ENCODE measurements around the gene U2SURP.

The U2SURP gene

GRCh38 chr3:143001369-143002082, at the start of gene U2SURP:
TSS of gene U2SURP (plus strand) at chr3:143001570. CDS start at chr3:143001629, 59 bp downstream.
- H3K9me3 ChIP-seq (ENCODE audit: low read depth, low read length) = no peaks in the 10 kb centered on the region
- H3K36me3 ChIP-seq (ENCODE audit: insufficient read depth, low read length) = peaks cover 8% of the 10 kb centered on the region; the same call in 1 of the 2 replicates
- H3K9ac ChIP-seq (ENCODE audit: insufficient read length) = peak within 1 kb of the TSS; percentile 95
- TF ChIP-seq FOXP2 (optimal IDR thresholded peaks at IDR 0.05; ENCODE audit: control extremely low read depth, extremely low read length, insufficient read depth) (no peak), POLR2AphosphoS5 (IDR thresholded peaks at IDR 0.05; ENCODE audit: borderline replicate concordance, low read depth, low read length) (peak; percentile 99)
- H3K27ac ChIP-seq = peak within 1 kb of the TSS; percentile 87
- peak within 1 kb of the TSS; percentile 87 for H3K4me3 ChIP-seq
- DNase-seq (ENCODE audit: low read depth, low spot score) = peak; percentile 94

GRCh38 chr3:142951794-142952193, 49.6 kb upstream of the U2SURP start:
- Histone ChIP-seq H3K36me3 (ENCODE audit: insufficient read depth, low read length) (no peaks in the 10 kb centered on the region), H3K9ac (ENCODE audit: insufficient read length) (no peak overlapping the region), H3K4me3 (no peak overlapping the region), H3K27ac (no peak overlapping the region), H3K9me3 (ENCODE audit: low read depth, low read length) (no peaks in the 10 kb centered on the region)
- TF ChIP-seq POLR2AphosphoS5 (IDR thresholded peaks at IDR 0.05; ENCODE audit: borderline replicate concordance, low read depth, low read length) (no peak), FOXP2 (optimal IDR thresholded peaks at IDR 0.05; ENCODE audit: control extremely low read depth, extremely low read length, insufficient read depth) (no peak), EZH2 (IDR thresholded peaks at IDR 0.05) (no peak)
- DNase-seq (ENCODE audit: low read depth, low spot score) = no peak

GRCh38 chr3:142952272-142953193, 48.8 kb upstream of the U2SURP start:
- H3K27ac ChIP-seq = no peak overlapping the region
- DNase-seq (ENCODE audit: low read depth, low spot score) = no peak
- H3K9me3 ChIP-seq (ENCODE audit: low read depth, low read length) = no peaks in the 10 kb centered on the region
- H3K36me3 ChIP-seq (ENCODE audit: insufficient read depth, low read length) = no peaks in the 10 kb centered on the region
- H3K4me3 ChIP-seq = no peak overlapping the region
- H3K9ac ChIP-seq (ENCODE audit: insufficient read length) = no peak overlapping the region
- no peak for TF ChIP-seq POLR2AphosphoS5 (IDR thresholded peaks at IDR 0.05; ENCODE audit: borderline replicate concordance, low read depth, low read length)
- TF ChIP-seq EZH2 (IDR thresholded peaks at IDR 0.05) = no peak
- TF ChIP-seq FOXP2 (optimal IDR thresholded peaks at IDR 0.05; ENCODE audit: control extremely low read depth, extremely low read length, insufficient read depth) = no peak

GRCh38 chr3:142953443-142953842, 47.9 kb upstream of the U2SURP start:
- Histone ChIP-seq H3K9ac (ENCODE audit: insufficient read length) (no peak overlapping the region), H3K36me3 (ENCODE audit: insufficient read depth, low read length) (no peaks in the 10 kb centered on the region), H3K9me3 (ENCODE audit: low read depth, low read length) (no peaks in the 10 kb centered on the region), H3K27ac (no peak overlapping the region), H3K4me3 (no peak overlapping the region)
- no peak for DNase-seq (ENCODE audit: low read depth, low spot score)
- TF ChIP-seq FOXP2 (optimal IDR thresholded peaks at IDR 0.05; ENCODE audit: control extremely low read depth, extremely low read length, insufficient read depth) (no peak), EZH2 (IDR thresholded peaks at IDR 0.05) (no peak), POLR2AphosphoS5 (IDR thresholded peaks at IDR 0.05; ENCODE audit: borderline replicate concordance, low read depth, low read length) (no peak)

- TF ChIP-seq FOXP2 (optimal IDR thresholded peaks at IDR 0.05; ENCODE audit: control extremely low read depth, extremely low read length, insufficient read depth) (no peak), POLR2AphosphoS5 (IDR thresholded peaks at IDR 0.05; ENCODE audit: borderline replicate concordance, low read depth, low read length) (no peak), EZH2 (IDR thresholded peaks at IDR 0.05) (no peak)
Observed at GRCh38 chr3:142958707-142959106, 42.7 kb upstream of the U2SURP start.

DNA sequence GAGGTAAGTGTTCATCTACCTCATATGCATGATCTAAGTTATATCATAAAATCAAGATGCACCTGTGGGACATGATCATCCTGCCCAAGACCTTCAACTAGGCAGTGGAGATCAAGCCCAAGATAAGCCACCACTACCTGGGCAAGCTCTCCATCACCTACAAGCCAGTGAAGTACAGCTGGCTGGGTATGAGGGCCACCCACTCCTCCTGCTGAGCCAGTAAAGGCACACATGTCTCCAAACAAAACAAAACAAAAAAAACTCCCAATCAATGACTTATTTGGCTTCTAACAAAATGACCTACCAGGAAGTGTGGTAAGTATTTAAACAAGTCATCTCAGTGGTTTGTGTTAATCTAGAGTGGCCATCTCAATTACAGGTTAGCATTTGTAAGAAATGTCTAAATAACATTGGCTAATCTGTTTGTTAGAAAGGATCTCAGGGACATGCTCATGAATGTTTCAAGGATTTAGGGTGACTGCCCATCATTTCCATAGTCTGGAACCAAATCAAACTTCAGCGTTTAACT, 41.0 kb upstream of the U2SURP start:
- Histone ChIP-seq H3K9ac (ENCODE audit: insufficient read length) (no peak overlapping the region), H3K4me3 (no peak overlapping the region), H3K27ac (no peak overlapping the region), H3K9me3 (ENCODE audit: low read depth, low read length) (no peaks in the 10 kb centered on the region), H3K36me3 (ENCODE audit: insufficient read depth, low read length) (no peaks in the 10 kb centered on the region)
- DNase-seq (ENCODE audit: low read depth, low spot score) = no peak
- no peak for TF ChIP-seq EZH2 (IDR thresholded peaks at IDR 0.05)
- no peak for TF ChIP-seq FOXP2 (optimal IDR thresholded peaks at IDR 0.05; ENCODE audit: control extremely low read depth, extremely low read length, insufficient read depth)
- TF ChIP-seq POLR2AphosphoS5 (IDR thresholded peaks at IDR 0.05; ENCODE audit: borderline replicate concordance, low read depth, low read length) = no peak

More at GRCh38 chr3:142958707-142959106, 42.7 kb upstream of the U2SURP start:
- no peak for DNase-seq (ENCODE audit: low read depth, low spot score)
- Histone ChIP-seq H3K9ac (ENCODE audit: insufficient read length) (no peak overlapping the region), H3K4me3 (no peak overlapping the region), H3K9me3 (ENCODE audit: low read depth, low read length) (no peaks in the 10 kb centered on the region), H3K27ac (no peak overlapping the region), H3K36me3 (ENCODE audit: insufficient read depth, low read length) (no peaks in the 10 kb centered on the region)

GRCh38 chr3:142961539-142961938, 39.8 kb upstream of the U2SURP start:
- H3K9me3 ChIP-seq (ENCODE audit: low read depth, low read length) = no peaks in the 10 kb centered on the region
- H3K27ac ChIP-seq = no peak overlapping the region
- no peak overlapping the region for H3K9ac ChIP-seq (ENCODE audit: insufficient read length)
- H3K36me3 ChIP-seq (ENCODE audit: insufficient read depth, low read length) = no peaks in the 10 kb centered on the region
- H3K4me3 ChIP-seq = no peak overlapping the region
- no peak for DNase-seq (ENCODE audit: low read depth, low spot score)
- TF ChIP-seq EZH2 (IDR thresholded peaks at IDR 0.05) (no peak), FOXP2 (optimal IDR thresholded peaks at IDR 0.05; ENCODE audit: control extremely low read depth, extremely low read length, insufficient read depth) (no peak), POLR2AphosphoS5 (IDR thresholded peaks at IDR 0.05; ENCODE audit: borderline replicate concordance, low read depth, low read length) (no peak)

DNA sequence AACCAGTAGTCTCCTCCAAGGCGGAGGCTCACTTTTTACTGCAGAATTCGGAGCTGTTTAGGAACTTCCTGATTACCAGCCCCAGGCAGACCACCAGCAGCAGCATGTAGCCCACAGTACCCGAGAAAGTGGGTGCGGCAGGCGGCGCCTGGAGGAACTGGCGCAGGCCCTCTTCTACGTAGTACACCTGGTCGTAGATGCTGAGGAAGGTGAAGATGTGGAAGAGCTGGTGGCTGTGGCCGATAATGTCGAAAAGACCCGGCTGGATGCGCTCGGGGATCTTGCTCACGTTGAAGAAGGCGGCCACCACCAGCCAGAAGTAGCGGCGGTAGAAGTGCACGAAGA, 39.2 kb upstream of the U2SURP start:
- DNase-seq (ENCODE audit: low read depth, low spot score) = no peak
- Histone ChIP-seq H3K4me3 (no peak overlapping the region), H3K36me3 (ENCODE audit: insufficient read depth, low read length) (no peaks in the 10 kb centered on the region), H3K9me3 (ENCODE audit: low read depth, low read length) (no peaks in the 10 kb centered on the region), H3K27ac (no peak overlapping the region), H3K9ac (ENCODE audit: insufficient read length) (no peak overlapping the region)
- TF ChIP-seq EZH2 (IDR thresholded peaks at IDR 0.05) (no peak), POLR2AphosphoS5 (IDR thresholded peaks at IDR 0.05; ENCODE audit: borderline replicate concordance, low read depth, low read length) (no peak), FOXP2 (optimal IDR thresholded peaks at IDR 0.05; ENCODE audit: control extremely low read depth, extremely low read length, insufficient read depth) (no peak)

All from SK-N-MC (cell line).